Activated naive CD4-positive, alpha-beta T cell treated with anti-CD3 and anti-CD28 coated beads, Interleukin-2, amount 10 ng/mL, durations not matched to agents 7 days and 5 days (primary cell): ENCODE data around the gene CSNK1G2.

Experiments
- CTCF ChIA-PET: fragments of 350-600 bp; sonication (Branson Sonifier 250); formaldehyde crosslinking; loops from one replicate; lab custom pipeline; 2021; ENCODE audit warnings: antibody characterized with exemption; lab: Charles Lee
- DNase-seq: peaks from one replicate; pipeline ENCODE4 v3.0.0-alpha.2; 2020
- H3K27ac Mint-ChIP-seq: one replicate; pipeline ENCODE4 v1.8.0; 2021; ENCODE audit warnings: mild to moderate bottlenecking, moderate library complexity, mixed read lengths
- H3K27me3 Mint-ChIP-seq: one replicate; pipeline ENCODE4 v1.8.0; 2021; ENCODE audit warnings: mild to moderate bottlenecking, mixed read lengths
- H3K36me3 Mint-ChIP-seq: one replicate; pipeline ENCODE4 v1.8.0; 2021; ENCODE audit warnings: mixed read lengths
- H3K4me1 Mint-ChIP-seq: one replicate; pipeline ENCODE4 v1.8.0; 2021; ENCODE audit warnings: mixed read lengths
- H3K4me3 Mint-ChIP-seq: one replicate; pipeline ENCODE4 v1.8.0; 2021; ENCODE audit warnings: mild to moderate bottlenecking, moderate library complexity, mixed read lengths
- H3K9me3 Mint-ChIP-seq: one replicate; pipeline ENCODE4 v1.8.0; 2021; ENCODE audit warnings: mixed read lengths

CSNK1G2 gene

DNA sequence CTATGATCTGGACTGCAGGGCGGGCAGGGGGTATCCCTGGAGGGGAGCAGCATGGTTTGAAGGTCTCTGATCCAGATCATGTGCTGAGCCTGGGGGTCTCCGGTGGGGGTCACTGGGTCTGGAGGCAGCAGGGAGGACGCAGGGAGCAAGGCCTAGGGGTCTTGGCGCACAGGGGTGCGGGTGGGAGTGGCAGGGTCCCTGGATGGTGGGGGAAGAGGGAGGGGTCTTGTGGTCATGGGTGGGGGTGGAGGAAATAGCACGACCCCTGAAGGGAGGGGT lies 72.7 kb downstream of the CSNK1G2 start:
- no peaks in the 10 kb centered on the region for H3K9me3 Mint-ChIP-seq
- DNase-seq = no peak
- H3K27me3 Mint-ChIP-seq = no peaks in the 10 kb centered on the region
- H3K27ac Mint-ChIP-seq = no peak overlapping the region
- H3K4me3 Mint-ChIP-seq = peak overlapping the region; percentile 70
- CTCF ChIA-PET = no interaction called here
- H3K36me3 Mint-ChIP-seq = peaks cover 15% of the 10 kb centered on the region
- peaks cover 27% of the 10 kb centered on the region for H3K4me1 Mint-ChIP-seq

DNA sequence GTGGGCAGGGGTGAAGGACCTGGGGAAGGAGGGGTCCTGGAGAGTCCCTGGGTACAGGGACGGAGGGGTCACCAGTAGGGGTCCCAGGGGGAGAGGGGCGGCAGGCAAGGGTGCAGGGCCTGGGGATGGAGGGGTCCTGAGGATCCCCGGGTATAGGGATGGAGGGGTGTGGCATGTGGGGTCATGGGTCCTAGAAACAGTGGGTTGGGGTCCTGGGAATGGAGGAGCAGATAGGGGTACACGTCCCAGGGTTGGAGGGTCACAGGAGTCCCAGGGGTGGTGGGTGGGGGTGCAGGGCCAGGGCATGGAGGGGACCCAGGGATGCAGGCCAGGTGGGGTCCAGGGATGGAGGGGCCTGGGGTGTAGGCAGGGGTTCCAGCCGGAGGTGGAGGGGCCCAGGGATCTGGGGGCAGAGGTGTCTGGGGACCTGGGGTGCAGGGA lies 73.2 kb downstream of the CSNK1G2 start:
- no peaks in the 10 kb centered on the region for H3K27me3 Mint-ChIP-seq
- peaks cover 15% of the 10 kb centered on the region for H3K36me3 Mint-ChIP-seq
- DNase-seq = no peak
- H3K4me1 Mint-ChIP-seq = peaks cover 27% of the 10 kb centered on the region
- H3K27ac Mint-ChIP-seq = no peak overlapping the region
- H3K9me3 Mint-ChIP-seq = no peaks in the 10 kb centered on the region
- CTCF ChIA-PET = no interaction called here
- peak overlapping the region; percentile 70 for H3K4me3 Mint-ChIP-seq

DNA sequence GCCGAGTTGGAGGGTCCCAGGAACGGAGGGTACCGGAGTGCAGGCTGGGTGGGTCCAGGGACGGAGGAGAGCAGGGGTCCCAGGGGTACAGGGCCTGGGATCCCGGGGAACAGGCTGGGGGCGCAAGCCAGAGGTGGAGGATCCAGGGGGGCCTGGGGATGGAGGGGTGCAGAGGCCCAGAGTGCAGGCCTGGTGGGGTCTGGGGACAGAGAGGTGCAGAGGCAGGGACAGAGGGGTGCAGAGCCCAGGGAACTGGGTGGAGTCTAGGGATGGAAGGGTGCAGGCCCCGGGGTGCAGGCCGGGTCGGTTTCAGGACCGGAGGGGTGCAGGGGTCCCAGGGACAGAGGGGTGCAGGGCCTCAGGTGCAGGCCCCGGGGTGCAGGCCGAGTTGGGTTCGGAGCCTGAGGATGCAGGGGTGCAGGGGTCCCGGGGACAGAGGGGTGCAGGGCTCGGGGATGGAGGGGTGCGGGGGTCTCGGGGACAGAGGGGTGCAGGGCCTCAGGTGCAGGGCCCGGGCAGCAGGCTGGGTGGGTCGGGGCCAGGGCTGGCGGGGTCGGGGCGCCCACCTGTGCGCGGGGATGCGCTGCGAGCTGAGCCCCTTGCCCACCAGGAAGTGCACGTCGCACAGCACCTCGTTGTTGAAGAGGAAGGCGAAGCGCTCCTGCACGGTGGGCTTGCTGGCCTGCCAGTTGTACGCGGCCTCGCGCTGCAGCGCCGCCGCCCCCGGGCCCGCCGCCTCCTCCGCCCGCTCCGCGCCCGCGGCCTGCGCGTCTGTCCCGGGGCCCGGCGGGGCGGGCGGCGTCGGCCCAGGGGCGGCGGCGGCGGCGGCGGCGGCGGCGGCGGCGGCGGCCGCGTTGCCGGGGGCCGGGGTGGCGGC lies 74.0 kb downstream of the CSNK1G2 start:
- peaks cover 15% of the 10 kb centered on the region for H3K36me3 Mint-ChIP-seq
- H3K27me3 Mint-ChIP-seq = peaks cover 6% of the 10 kb centered on the region
- CTCF ChIA-PET = no interaction called here
- H3K4me1 Mint-ChIP-seq = peaks cover 31% of the 10 kb centered on the region
- H3K4me3 Mint-ChIP-seq = peak overlapping the region; percentile 70
- peak; percentile 51 for DNase-seq
- H3K9me3 Mint-ChIP-seq = no peaks in the 10 kb centered on the region
- peak overlapping the region; percentile 62 for H3K27ac Mint-ChIP-seq

GRCh38 chr19:2015608-2015950 lies 74.6 kb downstream of the CSNK1G2 start, which contains the start of gene BTBD2:
TSS of gene BTBD2 (minus strand) at chr19:2015714. CDS start at chr19:2015703, 11 bp downstream.
- CTCF ChIA-PET = no interaction called here
- H3K4me3 Mint-ChIP-seq = peak within 1 kb of the TSS; percentile 70
- peak within 1 kb of the TSS; percentile 62 for H3K27ac Mint-ChIP-seq
- H3K27me3 Mint-ChIP-seq = peaks cover 6% of the 10 kb centered on the region
- no peaks in the 10 kb centered on the region for H3K9me3 Mint-ChIP-seq
- H3K36me3 Mint-ChIP-seq = peaks cover 15% of the 10 kb centered on the region
- peaks cover 31% of the 10 kb centered on the region for H3K4me1 Mint-ChIP-seq
- peak; percentile 62 for DNase-seq

DNA sequence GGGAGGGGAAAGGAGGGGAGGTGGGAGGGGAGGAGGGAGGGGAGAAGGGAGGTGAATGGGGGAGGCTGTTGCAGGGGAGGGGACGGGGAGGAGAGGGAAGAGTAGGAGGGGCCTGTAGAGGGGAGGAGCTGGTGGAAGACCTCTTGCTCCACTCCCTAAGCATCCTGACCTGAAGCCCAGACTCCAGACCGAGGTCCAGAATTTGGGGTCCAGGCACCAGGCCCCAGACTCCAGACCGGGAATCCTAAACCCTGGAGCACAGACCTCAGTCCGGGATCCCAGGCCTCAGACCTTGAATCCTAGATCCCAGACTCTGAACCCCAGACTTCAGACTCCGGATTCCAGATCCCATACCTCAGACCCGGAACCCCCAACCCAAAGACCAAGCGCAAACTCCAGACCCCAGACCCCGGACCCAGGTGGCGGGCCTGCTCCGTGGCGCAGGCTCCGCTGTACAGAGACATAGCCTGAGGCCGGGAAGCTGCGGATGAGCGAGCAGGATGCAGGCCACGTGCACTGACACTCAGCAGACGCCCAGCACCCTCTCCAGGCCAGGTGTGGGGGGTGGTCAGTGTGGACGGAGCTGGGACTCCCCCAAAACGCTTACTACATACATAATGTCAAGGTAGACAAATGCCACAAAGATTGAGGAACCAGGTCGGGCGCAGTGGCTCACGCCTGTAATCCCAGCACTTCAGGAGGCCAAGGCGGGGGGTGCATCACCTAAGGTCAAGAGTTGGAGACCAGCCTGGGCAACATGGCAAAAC lies 75.3 kb downstream of the CSNK1G2 start:
- Mint-ChIP-seq H3K4me3 (peak overlapping the region; percentile 63), H3K27ac (no peak overlapping the region), H3K27me3 (peaks cover 8% of the 10 kb centered on the region), H3K4me1 (peaks cover 26% of the 10 kb centered on the region), H3K9me3 (no peaks in the 10 kb centered on the region), H3K36me3 (peaks cover 10% of the 10 kb centered on the region)
- CTCF ChIA-PET = interaction anchor here (1.1 to 1.3 kb wide), 2 partner anchors 12 to 16 kb away, joined by 3 to 4 read pairs; no protein-coding TSS in a partner anchor
- peak; percentile 81 for DNase-seq

DNA sequence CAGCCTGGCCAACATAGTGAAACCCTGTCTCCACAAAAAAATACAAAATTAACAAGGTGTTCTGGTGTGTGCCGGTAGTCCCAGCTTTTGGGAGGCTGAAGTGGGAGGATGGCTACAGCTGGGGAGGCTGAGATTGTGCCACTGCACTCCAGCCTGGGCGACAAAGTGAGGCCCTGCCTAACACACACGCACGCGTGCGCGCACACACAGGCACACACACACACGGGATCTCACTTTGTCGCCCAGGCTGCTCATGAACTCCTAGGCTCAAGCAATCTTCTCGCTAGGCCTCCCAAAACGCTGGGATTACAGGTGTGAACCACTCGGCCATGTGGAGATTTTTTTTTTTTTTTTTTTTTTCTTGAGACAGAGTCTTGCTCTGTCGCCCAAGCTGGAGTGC lies 77.8 kb downstream of the CSNK1G2 start:
- DNase-seq = no peak
- CTCF ChIA-PET = interaction anchor here (0.7 to 1.2 kb wide), 2 partner anchors 67 to 155 kb away, joined by 3 read pairs; no protein-coding TSS in a partner anchor
- no peak overlapping the region for H3K4me3 Mint-ChIP-seq
- no peak overlapping the region for H3K27ac Mint-ChIP-seq
- H3K36me3 Mint-ChIP-seq = no peaks in the 10 kb centered on the region
- H3K4me1 Mint-ChIP-seq = peaks cover 15% of the 10 kb centered on the region
- H3K9me3 Mint-ChIP-seq = no peaks in the 10 kb centered on the region
- H3K27me3 Mint-ChIP-seq = peaks cover 28% of the 10 kb centered on the region

GRCh38 chr19:2021453-2022140 lies 80.6 kb downstream of the CSNK1G2 start:
- no peak overlapping the region for H3K27ac Mint-ChIP-seq
- no peak overlapping the region for H3K4me3 Mint-ChIP-seq
- no peak for DNase-seq
- CTCF ChIA-PET = interaction anchor here (0.8 to 1.2 kb wide), 2 partner anchors 48 to 75 kb away, joined by 3 read pairs; partner anchors contain the start of gene IZUMO4
- peaks cover 32% of the 10 kb centered on the region for H3K27me3 Mint-ChIP-seq
- H3K4me1 Mint-ChIP-seq = peaks cover 13% of the 10 kb centered on the region
- peaks cover 3% of the 10 kb centered on the region for H3K36me3 Mint-ChIP-seq
- peaks cover 3% of the 10 kb centered on the region for H3K9me3 Mint-ChIP-seq

- Mint-ChIP-seq H3K9me3 (peaks cover 3% of the 10 kb centered on the region), H3K4me1 (peaks cover 12% of the 10 kb centered on the region), H3K27ac (no peak overlapping the region), H3K36me3 (peaks cover 3% of the 10 kb centered on the region), H3K27me3 (peaks cover 32% of the 10 kb centered on the region), H3K4me3 (no peak overlapping the region)
- DNase-seq = no peak
- CTCF ChIA-PET = interaction anchor here (0.8 to 1.2 kb wide), 2 partner anchors 47 to 75 kb away, joined by 3 read pairs; partner anchors contain the start of gene IZUMO4
These were observed 81.3 kb downstream of the CSNK1G2 start for GRCh38 chr19:2022289-2022688.

GRCh38 chr19:2026770-2027169 lies 85.8 kb downstream of the CSNK1G2 start:
- Mint-ChIP-seq H3K9me3 (peaks cover 3% of the 10 kb centered on the region), H3K4me3 (no peak overlapping the region), H3K27ac (no peak overlapping the region), H3K4me1 (peaks cover 17% of the 10 kb centered on the region), H3K27me3 (peaks cover 19% of the 10 kb centered on the region), H3K36me3 (peaks cover 3% of the 10 kb centered on the region)
- DNase-seq = no peak
- CTCF ChIA-PET = interaction anchor here (1.3 kb wide), 1 partner anchor 10 kb away, joined by 4 read pairs; no protein-coding TSS in a partner anchor

DNA sequence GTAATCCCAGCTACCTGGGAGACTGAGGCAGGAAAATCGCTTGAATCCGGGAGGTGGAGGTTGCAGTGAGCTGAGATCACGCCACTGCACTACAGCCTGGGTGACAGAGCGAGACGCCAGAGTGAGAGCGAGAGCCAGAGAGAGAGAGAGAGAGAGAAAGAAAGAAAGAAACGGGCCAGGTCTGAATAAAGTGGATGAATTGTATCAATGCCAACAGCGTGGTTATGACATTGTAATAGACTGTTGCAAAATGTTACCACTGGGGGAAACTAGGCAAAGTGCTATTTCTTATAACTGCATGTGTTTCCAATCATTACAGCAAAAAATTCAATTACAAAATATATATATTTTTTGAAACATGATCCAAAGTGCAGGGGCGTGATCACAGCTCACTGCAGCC lies 86.4 kb downstream of the CSNK1G2 start:
- Mint-ChIP-seq H3K9me3 (peaks cover 3% of the 10 kb centered on the region), H3K27me3 (peaks cover 18% of the 10 kb centered on the region), H3K4me3 (no peak overlapping the region), H3K36me3 (peaks cover 3% of the 10 kb centered on the region), H3K4me1 (peaks cover 23% of the 10 kb centered on the region), H3K27ac (peak overlapping the region; percentile 19)
- no peak for DNase-seq
- CTCF ChIA-PET = interaction anchor here (0.7 to 1.2 kb wide), 2 partner anchors 10 to 47 kb away, joined by 3 to 4 read pairs; no protein-coding TSS in a partner anchor
